Lung microvascular endothelial cell (primary cell): Measurements from ENCODE around the gene KIF14. TPM values are rescaled to one million over a fixed set of nuclear protein-coding genes. Genes with fewer than 3 reads are reported as not detected.
"Not testable (repeated sequence)": the region's sequence is repeated elsewhere in the genome, so short reads cannot be mapped to it uniquely, and the experiment has no call there.

Experiments used
- DNase-seq, 2 donors: peaks; one replicate each; pipeline versions ENCODE4 v3.0.0 to v3.0.0-alpha.2; 2010; ENCODE audit warnings: low read depth in 2 of 2
- total RNA-seq: library from RNA; depleted of rRNA; stranded (reverse); fragments of >200 nt; gene quantifications from 2 replicates; pipeline ENCODE4 v1.2.1, GENCODE V29; 2014

Gene KIF14
- total RNA-seq, 1 donor from 2014 or later, result 1.2 TPM

GRCh38 chr1:200542162-200542561, 78.4 kb downstream of the KIF14 start:
- DNase-seq, result no peak

- DNase-seq, result no peak
Measured at GRCh38 chr1:200540281-200540680, 80.3 kb downstream of the KIF14 start.

DNA sequence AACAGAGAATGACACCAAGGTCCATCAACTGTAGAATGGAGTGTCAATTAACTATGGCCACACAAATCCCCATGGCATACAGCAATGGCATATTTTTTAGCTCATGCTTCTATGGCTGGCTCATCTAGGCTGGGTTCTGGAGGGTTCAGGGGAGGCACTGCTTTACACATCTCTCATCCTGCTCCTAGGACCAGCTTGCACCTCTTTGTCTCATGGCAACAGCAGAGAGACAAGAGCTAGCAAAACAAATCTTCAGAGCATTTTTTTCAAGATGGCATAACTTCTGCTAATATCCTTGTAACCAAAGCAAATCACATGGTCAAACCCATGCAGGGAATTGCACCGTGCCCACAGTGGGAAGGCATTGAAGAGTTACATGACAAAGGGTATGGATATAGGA, 82.4 kb downstream of the KIF14 start:
- no peak for DNase-seq

- DNase-seq, result peak; percentile 41 to 47
Measured at GRCh38 chr1:200535605-200536004, 84.9 kb downstream of the KIF14 start.

- DNase-seq, result no peak
Measured at GRCh38 chr1:200530623-200531261, 89.8 kb downstream of the KIF14 start.

DNA sequence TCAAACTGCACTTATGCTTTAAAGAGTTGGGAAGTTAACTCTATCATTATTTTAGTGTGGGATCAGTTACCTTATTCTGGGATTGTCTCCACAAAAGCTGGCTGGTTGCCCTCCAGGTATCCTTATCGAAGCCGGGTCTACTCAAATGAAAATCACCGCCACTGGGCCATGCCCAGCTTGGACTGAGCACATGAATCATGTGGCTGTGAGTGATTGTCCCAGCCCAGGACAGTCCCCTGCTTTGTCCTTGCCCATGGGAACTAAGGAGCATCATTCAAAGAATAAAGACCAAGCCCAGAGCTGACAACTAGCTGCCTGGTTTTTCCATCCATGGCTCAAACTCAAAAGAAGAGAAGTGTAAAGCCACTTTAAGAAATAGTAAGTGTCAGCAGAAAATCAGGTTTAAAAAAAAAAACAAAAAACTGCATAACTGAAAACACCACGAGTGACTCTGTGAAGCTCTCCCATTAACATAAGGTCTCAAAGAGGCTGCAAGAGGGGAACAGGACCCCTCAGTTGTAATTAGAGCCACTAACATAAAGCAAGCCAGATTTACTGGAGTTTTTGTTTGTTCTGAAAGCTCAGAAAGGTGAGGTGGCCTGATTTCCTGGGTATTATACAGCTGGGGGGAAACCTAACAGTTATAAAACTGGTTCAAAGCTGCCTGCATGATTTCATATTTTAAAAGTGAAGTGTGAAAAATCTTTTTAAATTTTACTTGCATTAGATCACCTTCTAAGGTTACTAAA, 91.5 kb downstream of the KIF14 start:
- no peak for DNase-seq

GRCh38 chr1:200527670-200528069, 92.9 kb downstream of the KIF14 start:
- DNase-seq, result no peak

DNA sequence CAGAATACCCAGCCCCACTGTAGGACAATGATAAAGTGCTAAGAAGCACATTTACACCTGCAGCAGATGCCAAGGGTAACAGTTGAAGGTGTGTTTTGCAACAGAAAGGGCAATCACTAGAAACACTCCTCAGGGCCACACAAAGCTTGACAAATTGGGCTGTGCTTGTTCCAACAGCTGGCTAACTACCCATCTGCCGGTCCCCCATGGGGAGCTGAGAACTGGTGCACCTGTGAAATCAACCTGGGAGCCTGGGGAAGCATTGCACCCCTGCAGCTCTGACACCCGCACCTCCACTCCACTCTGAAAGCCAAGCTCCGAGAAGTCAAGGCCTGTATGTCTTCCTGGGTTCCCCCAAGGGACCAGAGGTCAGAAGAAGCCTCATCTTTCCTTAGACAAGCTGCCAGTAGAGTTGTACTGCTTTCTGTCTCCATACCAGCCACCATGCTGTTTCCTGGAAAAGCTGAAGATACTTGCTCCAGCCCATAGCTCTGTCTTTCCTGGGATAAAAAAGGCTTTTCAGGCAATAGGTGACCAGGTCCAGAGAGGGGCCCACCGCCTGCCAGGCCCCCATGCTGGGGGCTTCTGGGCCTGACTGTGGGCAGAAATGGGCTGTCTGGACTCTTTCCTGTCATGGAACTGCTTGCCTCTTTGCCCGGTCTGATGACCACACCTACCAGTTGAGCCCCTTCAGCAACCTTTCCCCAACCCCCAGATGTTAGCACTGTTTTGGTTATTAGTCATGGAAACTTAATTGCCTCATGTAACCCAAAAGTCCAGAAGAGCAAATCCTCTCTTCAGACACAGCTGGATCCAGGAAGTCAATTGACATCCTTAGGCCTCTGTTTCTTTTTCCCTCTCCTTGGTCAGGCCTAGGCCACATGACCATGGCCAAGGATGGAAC, 93.6 kb downstream of the KIF14 start:
- no peak for DNase-seq

- DNase-seq, result no peak
Measured at GRCh38 chr1:200525090-200525987, 95.2 kb downstream of the KIF14 start.

- not testable (repeated sequence) for DNase-seq
Measured at GRCh38 chr1:200524551-200524950, 96.0 kb downstream of the KIF14 start.

DNA sequence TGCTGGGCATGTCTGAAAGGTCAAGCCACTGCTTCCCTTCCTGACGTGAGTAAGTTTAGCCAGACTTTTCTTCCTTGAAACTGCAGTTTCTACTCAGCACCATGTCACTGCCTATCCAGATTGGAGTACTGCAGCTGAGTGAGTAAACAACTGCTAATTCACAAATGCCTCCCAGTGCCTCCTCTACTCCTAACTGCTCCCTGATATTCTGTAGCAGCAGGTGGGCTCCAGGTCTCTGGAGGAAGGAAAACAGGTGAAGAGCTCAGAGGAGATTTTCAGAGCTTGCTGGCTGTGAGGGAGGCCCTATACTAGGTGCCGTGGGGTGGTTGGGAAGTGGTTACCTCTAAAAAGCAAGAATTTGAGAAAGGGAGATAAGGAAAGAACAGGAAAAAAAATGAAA, 96.5 kb downstream of the KIF14 start:
- no peak for DNase-seq

- DNase-seq, result no peak
Measured at GRCh38 chr1:200520735-200521134, 99.8 kb downstream of the KIF14 start.

GRCh38 chr1:200518524-200518923, 102.0 kb downstream of the KIF14 start:
- peak in 1 of 2 donors; percentile 20 for DNase-seq

DNA sequence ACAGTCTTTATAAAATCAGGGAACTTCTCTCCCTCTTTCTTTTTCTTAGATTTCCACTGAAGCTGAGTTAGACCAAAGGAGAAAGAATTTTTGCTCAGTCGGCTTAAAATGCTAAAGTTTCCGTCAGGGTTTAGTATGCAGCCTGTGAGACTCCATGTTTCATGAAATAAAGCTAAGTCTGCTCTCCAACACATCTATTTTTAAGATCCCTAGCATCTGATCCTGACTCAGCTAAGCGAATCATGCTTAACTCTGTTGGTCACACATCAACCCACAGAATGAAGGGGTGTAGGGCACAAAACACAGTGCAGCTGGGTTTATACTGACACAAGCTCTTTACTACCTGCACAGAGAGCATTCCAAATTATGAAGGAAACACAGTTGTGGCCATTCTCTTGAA, 108.4 kb downstream of the KIF14 start:
- DNase-seq, result peak; percentile 3 to 39

- DNase-seq, result peak; percentile 81 to 86
Measured at GRCh38 chr1:200510228-200510623, 110.3 kb downstream of the KIF14 start.

DNA sequence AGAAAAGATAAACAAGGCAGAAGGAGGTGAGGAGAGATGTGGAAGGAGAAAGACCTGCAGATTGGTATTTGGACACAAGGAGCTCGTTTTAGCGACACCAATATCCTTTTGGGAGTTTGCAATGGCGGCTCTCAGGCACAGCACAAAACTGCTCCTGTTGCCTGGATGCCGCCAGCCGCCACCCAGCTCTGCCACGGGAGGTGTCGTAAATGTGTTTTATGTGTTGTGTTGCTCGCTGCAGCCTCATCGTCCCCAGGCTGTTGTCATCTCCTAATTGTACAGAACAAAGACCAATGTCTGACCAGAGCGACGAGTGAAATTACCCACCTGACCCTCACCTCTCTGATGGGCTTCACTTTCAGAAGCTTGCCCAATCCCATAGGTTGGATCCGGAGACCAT, 114.1 kb downstream of the KIF14 start:
- no peak for DNase-seq

GRCh38 chr1:200505257-200505656, 115.3 kb downstream of the KIF14 start:
- DNase-seq, result no peak
